ENCODE data around the gene PKLR.
"Not testable (repeated sequence)": the region's sequence is repeated elsewhere in the genome, so short reads cannot be mapped to it uniquely, and the experiment has no call there.

Gene PKLR

GRCh38 chr1:155255243-155256007 is 45.8 kb downstream of the PKLR start, which contains the start of gene ENTREP3:
Gene ENTREP3, minus strand, starts transcription at chr1:155255483. Its CDS starts 606 bp downstream, at chr1:155254877.
- peak; percentile 54 for DNase-seq (ENCODE audit: low spot score)

- DNase-seq (ENCODE audit: low spot score), result no peak
Measured at GRCh38 chr1:155254714-155255242, 46.5 kb downstream of the PKLR start.

- DNase-seq (ENCODE audit: low spot score), result no peak
Measured at GRCh38 chr1:155254228-155254713, 47.0 kb downstream of the PKLR start.

- DNase-seq (ENCODE audit: low spot score), result no peak
Measured at GRCh38 chr1:155253797-155254196, 47.4 kb downstream of the PKLR start.

GRCh38 chr1:155253208-155253607 is 48.0 kb downstream of the PKLR start:
- DNase-seq (ENCODE audit: low spot score), result no peak

GRCh38 chr1:155251566-155251965 is 49.7 kb downstream of the PKLR start:
- DNase-seq (ENCODE audit: low spot score), result no peak

- peak; percentile 94 for DNase-seq (ENCODE audit: low spot score)
Measured at GRCh38 chr1:155250633-155251449, 50.4 kb downstream of the PKLR start.

- DNase-seq (ENCODE audit: low spot score), result no peak
Measured at GRCh38 chr1:155250246-155250632, 51.0 kb downstream of the PKLR start.

GRCh38 chr1:155247667-155248553 is 53.3 kb downstream of the PKLR start:
- DNase-seq (ENCODE audit: low spot score), result peak; percentile 57

GRCh38 chr1:155246796-155247195 is 54.4 kb downstream of the PKLR start:
- DNase-seq (ENCODE audit: low spot score), result not testable (repeated sequence)

GRCh38 chr1:155245163-155245524 is 56.1 kb downstream of the PKLR start:
- DNase-seq (ENCODE audit: low spot score), result no peak

- peak; percentile 94 for DNase-seq (ENCODE audit: low spot score)
Measured at GRCh38 chr1:155244368-155245162, 56.7 kb downstream of the PKLR start.

- no peak for DNase-seq (ENCODE audit: low spot score)
Measured at GRCh38 chr1:155242805-155243358, 58.4 kb downstream of the PKLR start.

GRCh38 chr1:155241841-155242264 is 59.4 kb downstream of the PKLR start:
- no peak for DNase-seq (ENCODE audit: low spot score)

GRCh38 chr1:155241069-155241679 is 60.1 kb downstream of the PKLR start:
- DNase-seq (ENCODE audit: low spot score), result peak; percentile 75

Measured in hematopoietic multipotent progenitor cell treated with erythropoietin and hydrocortisone succinate and interleukin-3 and kit ligand, for 15 days (in vitro differentiated cells).